H1 (cell line): ENCODE measurements around the gene PAQR7. TPM values are rescaled to one million over a fixed set of nuclear protein-coding genes. Genes with fewer than 3 reads are reported as not detected.

Experiments used
- CTCF ChIA-PET: fragments of 300-600 bp; sonication (Branson Sonifier 250); formaldehyde crosslinking; loops from one replicate; lab custom pipeline; 2021; ENCODE audit not compliant: partially characterized antibody; lab: Charles Lee
- POLR2A ChIA-PET: fragments of 300-600 bp; sonication (Branson Sonifier 250); formaldehyde crosslinking; loops from one replicate; lab custom pipeline; 2021; ENCODE audit warnings: inconsistent platforms; ENCODE audit not compliant: partially characterized antibody; lab: Charles Lee
- DNase-seq, 2 experiments: peaks; one replicate each; pipeline versions ENCODE4 v3.0.0 to v3.0.0-alpha.2; 2010 to 2022; ENCODE audit warnings: low spot score in 2 of 2, low read depth in 1 of 2, mixed read lengths in 1 of 2
- FAIRE-seq: peaks from 2 replicates; lab custom pipeline; 2011; peaks lifted over from hg19 to GRCh38; lab: Jason Lieb, UNC
- H2AFZ ChIP-seq: 2 replicates; pipeline ENCODE4 v1.8.1; 2012; ENCODE audit warnings: low read length, inconsistent platforms
- H2AK5ac ChIP-seq: 2 replicates; pipeline ENCODE4 v1.6.1; 2013; ENCODE audit warnings: low read depth, low read length
- H2BK120ac ChIP-seq: replicated peaks from 2 replicates; pipeline ENCODE3; 2013; ENCODE audit warnings: low read depth, low read length, inconsistent platforms
- H2BK12ac ChIP-seq: 2 replicates; pipeline ENCODE4 v1.6.1; 2013; ENCODE audit warnings: low read depth, low read length
- H2BK15ac ChIP-seq: 2 replicates; pipeline ENCODE4 v1.6.1; 2013; ENCODE audit warnings: low read length
- H2BK20ac ChIP-seq: 2 replicates; pipeline ENCODE4 v1.6.1; 2013; ENCODE audit warnings: low read length
- H2BK5ac ChIP-seq: 2 replicates; pipeline ENCODE4 v1.6.1; 2013; ENCODE audit warnings: low read depth, low read length
- H3K14ac ChIP-seq: 2 replicates; pipeline ENCODE4 v1.6.1; 2013; ENCODE audit warnings: inconsistent platforms; ENCODE audit not compliant: insufficient read length
- H3K18ac ChIP-seq: 2 replicates; pipeline ENCODE4 v1.6.1; 2013; ENCODE audit warnings: low read length; ENCODE audit errors: extremely low read depth
- H3K23ac ChIP-seq: 2 replicates; pipeline ENCODE4 v1.6.1; 2013; ENCODE audit warnings: inconsistent platforms; ENCODE audit not compliant: insufficient read length
- H3K23me2 ChIP-seq: 2 replicates; pipeline ENCODE4 v1.6.1; 2013; ENCODE audit warnings: low read depth, low read length
- H3K27ac ChIP-seq: 2 replicates; pipeline ENCODE4 v1.6.1; 2011; ENCODE audit warnings: low read depth, low read length, inconsistent platforms
- H3K27me3 ChIP-seq, 4 experiments: replicated peaks in 1 of 4; 1 replicate in 1 of 4; 2 replicates in 3 of 4; pipeline versions ENCODE4 v1.6.1 to v1.8.1; 2011 to 2013; ENCODE audit warnings: low read length in 3 of 4, mild to moderate bottlenecking in 3 of 4, inconsistent platforms in 2 of 4, mixed read lengths in 2 of 4, moderate library complexity in 1 of 4; ENCODE audit not compliant: control insufficient read depth in 3 of 4, insufficient read depth in 3 of 4; ENCODE audit errors: extremely low read depth in 1 of 4
- H3K36me3 ChIP-seq, 4 experiments: 2 replicates each; pipeline versions ENCODE4 v1.6.1 to v1.8.1; 2011 to 2013; ENCODE audit warnings: mild to moderate bottlenecking in 4 of 4, low read length in 3 of 4, moderate library complexity in 2 of 4, control low read depth in 1 of 4, inconsistent platforms in 1 of 4; ENCODE audit not compliant: insufficient read depth in 4 of 4, control insufficient read depth in 2 of 4
- H3K4ac ChIP-seq: replicated peaks from 2 replicates; pipeline ENCODE3; 2013; ENCODE audit warnings: low read length, low read depth, mixed read lengths, inconsistent platforms; ENCODE audit not compliant: insufficient read length
- H3K4me1 ChIP-seq, 4 experiments: replicated peaks in 1 of 4; 1 replicate in 1 of 4; 2 replicates in 3 of 4; pipeline versions ENCODE4 v1.6.1 to v1.8.1; 2011 to 2013; ENCODE audit warnings: low read length in 3 of 4, inconsistent platforms in 2 of 4, mixed read lengths in 1 of 4; ENCODE audit not compliant: insufficient read depth in 4 of 4, control insufficient read depth in 3 of 4
- H3K4me2 ChIP-seq, 2 experiments: 2 replicates each; pipeline versions ENCODE4 v1.6.1 to v1.8.1; 2011 to 2013; ENCODE audit warnings: low read depth in 2 of 2, low read length in 2 of 2, control low read depth in 1 of 2, inconsistent platforms in 1 of 2, mild to moderate bottlenecking in 1 of 2; ENCODE audit not compliant: insufficient read depth in 1 of 2
- H3K4me3 ChIP-seq, 4 experiments: fragments of 200-600, 300-600 bp in 1 of 4; sonication (generic), shearing (Covaris generic), sonication (Bioruptor Twin) in 1 of 4; 2 replicates each; pipeline versions ENCODE4 v1.5.1 to v1.8.1; 2011 to 2016; ENCODE audit warnings: low read length in 4 of 4, low read depth in 3 of 4, control low read depth in 2 of 4, inconsistent platforms in 2 of 4, mild to moderate bottlenecking in 2 of 4, mixed read lengths in 1 of 4, moderate library complexity in 1 of 4; ENCODE audit not compliant: insufficient read depth in 2 of 4; ENCODE audit errors: extremely low read depth in 1 of 4
- H3K56ac ChIP-seq: replicated peaks from 2 replicates; pipeline ENCODE3; 2013; ENCODE audit warnings: low read depth, mild to moderate bottlenecking, mixed read lengths, low read length, inconsistent platforms; ENCODE audit not compliant: insufficient read length
- H3K79me1 ChIP-seq: 2 replicates; pipeline ENCODE4 v1.6.1; 2013; ENCODE audit warnings: low read depth, low read length, control low read depth
- H3K79me2 ChIP-seq, 2 experiments: 2 replicates each; pipeline versions ENCODE4 v1.6.1 to v1.8.1; 2012 to 2013; ENCODE audit warnings: low read length in 2 of 2, mild to moderate bottlenecking in 2 of 2, inconsistent platforms in 1 of 2; ENCODE audit not compliant: insufficient read depth in 2 of 2, control insufficient read depth in 1 of 2
- H3K9ac ChIP-seq, 4 experiments: replicated peaks in 1 of 4; 1 replicate in 1 of 4; 2 replicates in 3 of 4; pipeline versions ENCODE4 v1.6.1 to v1.8.1; 2011 to 2013; ENCODE audit warnings: low read depth in 3 of 4, low read length in 3 of 4, control low read depth in 2 of 4, mild to moderate bottlenecking in 2 of 4, moderate library complexity in 2 of 4, inconsistent platforms in 1 of 4; ENCODE audit errors: extremely low read depth in 1 of 4
- H3K9me3 ChIP-seq, 2 experiments: 2 replicates each; pipeline versions ENCODE4 v1.6.1 to v1.8.1; 2012 to 2013; ENCODE audit warnings: mild to moderate bottlenecking in 2 of 2, moderate library complexity in 2 of 2, control low read depth in 1 of 2, inconsistent platforms in 1 of 2, low read depth in 1 of 2, low read length in 1 of 2, mixed read lengths in 1 of 2; ENCODE audit not compliant: insufficient read depth in 2 of 2
- H4K20me1 ChIP-seq, 2 experiments: replicated peaks in 1 of 2; 2 replicates each; pipeline versions ENCODE3 to v1.8.1; 2011 to 2013; ENCODE audit warnings: inconsistent platforms in 2 of 2, low read length in 2 of 2, mild to moderate bottlenecking in 1 of 2; ENCODE audit not compliant: insufficient read depth in 2 of 2, control insufficient read depth in 1 of 2
- H4K5ac ChIP-seq: 2 replicates; pipeline ENCODE4 v1.6.1; 2013; ENCODE audit warnings: low read length, low read depth, mixed read lengths, inconsistent platforms; ENCODE audit not compliant: insufficient read length
- H4K8ac ChIP-seq: 2 replicates; pipeline ENCODE4 v1.8.0; 2013; ENCODE audit warnings: mild to moderate bottlenecking, moderate library complexity, low read length, inconsistent platforms; ENCODE audit not compliant: insufficient read depth; ENCODE audit errors: extremely low read depth
- H4K91ac ChIP-seq: replicated peaks from 2 replicates; pipeline ENCODE3; 2013; ENCODE audit warnings: low read length, mixed read lengths, inconsistent platforms; ENCODE audit not compliant: insufficient read length
- CREB1 ChIP-seq: IDR thresholded peaks from 2 replicates; pipeline ENCODE4 v1.6.1; 2012; ENCODE audit warnings: inconsistent platforms
- EGR1 ChIP-seq: IDR thresholded peaks from 2 replicates; pipeline ENCODE4 v1.6.1; 2011; ENCODE audit warnings: low read depth, low read length, borderline replicate concordance
- EZH2 ChIP-seq: fragments of 200-600 bp; sonication (generic); IDR thresholded peaks from 2 replicates; pipeline ENCODE4 v1.7.1; 2012; ENCODE audit warnings: low read depth, mild to moderate bottlenecking, moderate library complexity, low read length, inconsistent platforms; ENCODE audit not compliant: severe bottlenecking
- HDAC2 ChIP-seq, 2 experiments: fragments of 300-600 bp in 1 of 2; sonication (generic) in 1 of 2; IDR thresholded peaks; 2 replicates each; pipeline ENCODE4 v1.6.1; 2011 to 2012; ENCODE audit warnings: low read depth in 2 of 2, low read length in 2 of 2, mild to moderate bottlenecking in 2 of 2, moderate library complexity in 2 of 2, borderline replicate concordance in 1 of 2, inconsistent platforms in 1 of 2
- HDAC6 ChIP-seq: IDR thresholded peaks from one replicate; pipeline ENCODE4 v1.7.1; 2012; ENCODE audit warnings: low read depth, mild to moderate bottlenecking, inconsistent platforms, low read length, moderate library complexity
- MAX ChIP-seq: IDR thresholded peaks from 2 replicates; pipeline ENCODE4 v1.6.1; 2012; ENCODE audit warnings: inconsistent platforms
- RAD21 ChIP-seq, 2 experiments: IDR thresholded peaks in 1 of 2; conservative IDR thresholded peaks in 1 of 2; 2 replicates each; pipeline ENCODE4 v1.6.1; 2011; ENCODE audit warnings: low read depth in 2 of 2, low read length in 2 of 2, improper control_type of control experiment in 1 of 2, inconsistent platforms in 1 of 2, mild to moderate bottlenecking in 1 of 2, moderate library complexity in 1 of 2
- RXRA ChIP-seq: IDR thresholded peaks from 2 replicates; pipeline ENCODE4 v1.6.1; 2011; ENCODE audit warnings: low read depth, mild to moderate bottlenecking, low read length, moderate library complexity; ENCODE audit not compliant: insufficient read depth
- SP1 ChIP-seq: IDR thresholded peaks from 2 replicates; pipeline ENCODE4 v1.6.1; 2011; ENCODE audit warnings: low read depth, low read length
- SP2 ChIP-seq: IDR thresholded peaks from 2 replicates; pipeline ENCODE4 v1.6.1; 2012; ENCODE audit warnings: mild to moderate bottlenecking, low read length, inconsistent platforms
- TAF1 ChIP-seq: IDR thresholded peaks from 2 replicates; pipeline ENCODE4 v1.6.1; 2011; ENCODE audit warnings: mild to moderate bottlenecking, low read depth, low read length
- TCF12 ChIP-seq: IDR thresholded peaks from 2 replicates; pipeline ENCODE4 v1.6.1; 2011; ENCODE audit warnings: low read depth, mild to moderate bottlenecking, low read length
- TEAD4 ChIP-seq: IDR thresholded peaks from 2 replicates; pipeline ENCODE4 v1.6.1; 2012; ENCODE audit warnings: low read depth, low read length, inconsistent platforms, mixed read lengths
- WGBS, 2 experiments: shearing (Covaris generic) in 1 of 2; methylation state at CpG; one replicate each; pipeline versions ENCODE4 v1.1.6 to v1.1.7; 2013 to 2015; ENCODE audit warnings: low lambda C conversion rate in 2 of 2, mixed read lengths in 2 of 2, inconsistent platforms in 1 of 2, low coverage in 1 of 2, missing lambda C conversion rate in 1 of 2; ENCODE audit not compliant: insufficient replicate concordance in 2 of 2, insufficient coverage in 1 of 2, insufficient read length in 1 of 2; ENCODE audit errors: extremely low coverage in 1 of 2, missing lambda C conversion rate in 1 of 2; 5-methylcytosine and 5-hydroxymethylcytosine counted together
- polyA plus RNA-seq, 7 experiments: library from polyadenylated mRNA; depleted of rRNA in 3 of 7; stranded (reverse) in 5 of 7; unstranded in 2 of 7; fragments of >200 nt in 5 of 7; fragments of 200-250 nt in 2 of 7; gene quantifications; 1 replicate in 5 of 7; 2 replicates in 1 of 7; 4 replicates in 1 of 7; pipeline versions ENCODE4 v1.2.1 to v1.2.3, GENCODE V29; 2011 to 2013; ENCODE audit warnings: missing spikeins in 2 of 7, mixed read lengths in 2 of 7
- total RNA-seq: library from RNA; stranded (reverse); fragmentation: NEBNext Ultra II Directional; extraction: Animal tissue kit (Norgen Biotek cat#: 25700); gene quantifications from 2 replicates; pipeline ENCODE4 v1.2.1, GENCODE V29; 2021

PAQR7 gene
- total and polyA plus RNA-seq, 2 of the 8 experiments (the other 6 are each of a cell fraction or from before 2014, with no cell fraction given), result 7.3 to 7.4 TPM

DNA sequence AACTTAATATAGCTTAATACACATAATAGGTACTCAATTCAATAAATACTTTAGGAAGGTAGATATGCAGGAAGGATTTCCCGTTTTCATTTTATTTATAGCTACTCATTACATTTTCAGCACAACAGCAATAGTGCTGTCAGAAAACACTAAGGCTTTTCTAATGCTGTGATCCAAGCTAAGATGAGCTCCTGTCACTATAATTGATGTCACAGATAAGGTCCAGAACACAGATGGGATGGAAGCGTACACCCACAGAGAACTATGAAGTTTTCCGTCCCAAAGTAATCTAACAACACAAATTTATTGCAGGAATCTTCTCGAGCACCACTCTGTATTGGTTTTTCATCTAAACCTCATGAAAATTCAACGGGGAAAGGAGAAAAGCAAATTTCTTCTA lies 29.8 kb downstream of the PAQR7 start:
- no peak for TF ChIP-seq RAD21 (IDR thresholded peaks at IDR 0.05 in 1 of 2, conservative IDR thresholded peaks at IDR 0.05 in 1 of 2; ENCODE audit: low read depth in 2 of 2, low read length in 2 of 2)
- TF ChIP-seq CREB1, result no peak
- TF ChIP-seq TCF12, result no peak
- TF ChIP-seq EZH2, result no peak
- TF ChIP-seq SP2, result no peak
- no peak for TF ChIP-seq HDAC6
- no peak for TF ChIP-seq HDAC2 (IDR thresholded peaks at IDR 0.05; ENCODE audit: borderline replicate concordance in 1 of 2, low read depth in 2 of 2, low read length in 2 of 2)
- TF ChIP-seq TAF1, result no peak
- no peak for TF ChIP-seq SP1
- TF ChIP-seq RXRA, result no peak
- TF ChIP-seq MAX, result no peak
- TF ChIP-seq EGR1, result no peak
- no peak for TF ChIP-seq TEAD4
- H4K91ac ChIP-seq, result no peak overlapping the region
- CTCF ChIA-PET, result interaction anchor here (0.6 to 1.9 kb wide), 7 partner anchors 11 to 1647 kb away, joined by 3 to 7 read pairs (median 3); no protein-coding TSS in a partner anchor

More for the DNA sequence above, 29.8 kb downstream of the PAQR7 start:
- no peaks in the 10 kb centered on the region for H3K23me2 ChIP-seq
- H4K8ac ChIP-seq, result no peak overlapping the region
- no peak overlapping the region for H2AFZ ChIP-seq
- H3K27me3 ChIP-seq, result no peaks in the 10 kb centered on the region
- DNase-seq (no peak), FAIRE-seq (no peak)
- H3K56ac ChIP-seq, result no peak overlapping the region
- no peak overlapping the region for H3K18ac ChIP-seq
- no peak overlapping the region for H2BK5ac ChIP-seq
- peaks cover 0 to 3% (median under 1%) of the 10 kb centered on the region in 4 experiments; a peak in 2 of 7 replicates for H3K4me1 ChIP-seq
- H4K5ac ChIP-seq, result no peak overlapping the region
- H3K9me3 ChIP-seq, result no peaks in the 10 kb centered on the region
- no peak overlapping the region for H3K4me3 ChIP-seq
- no peak overlapping the region for H3K4ac ChIP-seq
- H2BK120ac ChIP-seq, result no peak overlapping the region
- no peak overlapping the region for H3K9ac ChIP-seq
- no peak overlapping the region for H3K14ac ChIP-seq
- no peak overlapping the region for H3K27ac ChIP-seq
- H2BK15ac ChIP-seq, result no peak overlapping the region
- no peak overlapping the region for H2BK12ac ChIP-seq
- H3K4me2 ChIP-seq, result no peak overlapping the region
- peaks cover 0 to 4% of the 10 kb centered on the region in 2 experiments for H4K20me1 ChIP-seq
- H3K23ac ChIP-seq, result no peak overlapping the region
- peaks cover 0 to 78% of the 10 kb centered on the region in 2 experiments; a peak in 3 of 4 replicates for H3K79me2 ChIP-seq
- H2AK5ac ChIP-seq, result no peak overlapping the region
- H3K79me1 ChIP-seq, result peaks cover 5% of the 10 kb centered on the region
- no peak overlapping the region for H2BK20ac ChIP-seq
- POLR2A ChIA-PET, result interaction anchor here (0.7 to 2.7 kb wide), 7 partner anchors 9 to 30 kb away, joined by 3 to 11 read pairs (median 7); partner anchors contain the start of genes MTFR1L and PAQR7
- 90% methylated on average over 5 of the region's 5 CpGs; no CpG with 5 or more reads in 1 of the 2 experiments for WGBS, 2 experiments
- H3K36me3 ChIP-seq, result no peaks in the 10 kb centered on the region; a peak in 1 of 8 replicates
